ENCODE results near the gene RAB11FIP4. TPM values are rescaled to one million over a fixed set of nuclear protein-coding genes. Genes with fewer than 3 reads are reported as not detected.
A peak's percentile ranks its signal among the peaks of the same experiment; 100 is the strongest.

The RAB11FIP4 gene
- total and polyA plus RNA-seq, 7 donors = 0.66 to 32.5 (median 1.8) TPM

DNA sequence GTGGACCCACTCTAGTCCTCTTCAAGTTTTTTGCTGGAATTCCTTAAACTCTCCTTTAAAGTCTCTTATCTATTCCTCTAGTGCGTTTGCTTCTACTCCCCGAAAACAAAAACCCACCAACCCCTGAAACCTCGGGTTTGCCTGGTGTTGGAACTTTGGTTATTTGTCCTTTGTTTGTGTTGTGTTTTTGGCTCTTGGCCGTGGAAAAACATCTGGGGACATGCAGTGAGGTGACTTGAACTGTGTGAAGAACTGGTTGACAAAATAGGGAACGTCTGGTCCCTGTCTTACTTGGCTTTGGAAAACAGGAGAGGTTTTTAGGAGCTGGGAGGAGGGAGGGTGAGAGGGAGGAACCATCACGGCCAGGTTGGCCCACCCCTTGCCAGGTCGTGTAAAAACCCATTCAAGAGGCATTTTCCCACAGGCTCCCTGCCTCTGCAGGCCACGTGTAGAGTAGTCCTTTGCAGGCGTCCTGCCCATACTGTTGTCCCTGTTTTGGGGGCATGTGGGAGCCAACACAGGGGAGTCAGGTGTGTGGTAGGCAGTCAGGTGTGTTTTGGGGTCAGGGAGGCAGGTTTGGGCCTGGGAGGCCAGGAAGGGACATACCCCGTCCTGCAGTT is 169.3 kb downstream of the RAB11FIP4 start:
- TF ChIP-seq CTCF (IDR thresholded peaks at IDR 0.05) (no peak), POLR2A (IDR thresholded peaks at IDR 0.05) (no peak), POLR2AphosphoS5 (IDR thresholded peaks at IDR 0.05) (no peak), EP300 (IDR thresholded peaks at IDR 0.05) (no peak)
- Histone ChIP-seq H3K27me3 (no peaks in the 10 kb centered on the region), H3K27ac (peak overlapping the region; percentile 88 to 96 (median 91)), H3K4me3 (peak overlapping the region; percentile 67 to 85 (median 69)), H3K9me3 (no peaks in the 10 kb centered on the region), H3K36me3 (peaks cover 0 to 5% (median 0%) of the 10 kb centered on the region in 4 donors), H3K4me1 (peaks cover 0 to 55% (median 50%) of the 10 kb centered on the region in 4 donors)
- WGBS, 2 donors = 55 to 68% methylated on average over 10 of the region's 10 CpGs
- intact Hi-C loops (cut with DNase I) = loop anchor here (5.0 kb wide), 2 partner anchors 37 to 182 kb away; no protein-coding TSS in a partner anchor
- no peak for DNase-seq

- H3K4me1 ChIP-seq = peaks cover 0 to 65% (median 60%) of the 10 kb centered on the region in 4 donors
- no peaks in the 10 kb centered on the region for H3K9me3 ChIP-seq
- 17 to 39% methylated on average over 9 of the region's 9 CpGs for WGBS, 2 donors
- no peak for DNase-seq
- peak overlapping the region; percentile 88 to 96 (median 91) for H3K27ac ChIP-seq
- no peaks in the 10 kb centered on the region for H3K27me3 ChIP-seq
- H3K4me3 ChIP-seq = peak overlapping the region; percentile 67 to 85 (median 69)
- H3K36me3 ChIP-seq = peaks cover 0 to 5% (median 0%) of the 10 kb centered on the region in 4 donors
- intact Hi-C loops (cut with DNase I) = loop anchor here (5.0 kb wide), 2 partner anchors 36 to 181 kb away; no protein-coding TSS in a partner anchor
- TF ChIP-seq CTCF (IDR thresholded peaks at IDR 0.05) = no peak
- TF ChIP-seq POLR2AphosphoS5 (IDR thresholded peaks at IDR 0.05) = no peak
- no peak for TF ChIP-seq EP300 (IDR thresholded peaks at IDR 0.05)
- TF ChIP-seq POLR2A (IDR thresholded peaks at IDR 0.05) = no peak
Measured at GRCh38 chr17:31561469-31562375, 170.2 kb downstream of the RAB11FIP4 start.

- 53 to 85% methylated on average over 8 of the region's 8 CpGs for WGBS, 2 donors
- Histone ChIP-seq H3K27ac (peak overlapping the region; percentile 27 to 96 (median 90)), H3K27me3 (no peaks in the 10 kb centered on the region), H3K36me3 (peaks cover 0 to 5% (median 0%) of the 10 kb centered on the region in 4 donors), H3K9me3 (no peaks in the 10 kb centered on the region), H3K4me1 (peaks cover 0 to 72% (median 67%) of the 10 kb centered on the region in 4 donors), H3K4me3 (peak overlapping the region in 2 of 4 donors; percentile 67 to 68)
- no peak for TF ChIP-seq EP300 (IDR thresholded peaks at IDR 0.05)
- no peak for TF ChIP-seq CTCF (IDR thresholded peaks at IDR 0.05)
- TF ChIP-seq POLR2AphosphoS5 (IDR thresholded peaks at IDR 0.05) = no peak
- no peak for TF ChIP-seq POLR2A (IDR thresholded peaks at IDR 0.05)
- intact Hi-C loops (cut with DNase I) = loop anchor here (5.0 kb wide), 2 partner anchors 35 to 180 kb away; no protein-coding TSS in a partner anchor
- DNase-seq = no peak
Measured at GRCh38 chr17:31562376-31562840, 170.9 kb downstream of the RAB11FIP4 start.

- intact Hi-C loops (cut with DNase I) = loop anchor here (5.0 kb wide), 2 partner anchors 33 to 178 kb away; no protein-coding TSS in a partner anchor
Measured at GRCh38 chr17:31564291-31564690, 172.8 kb downstream of the RAB11FIP4 start.

More at GRCh38 chr17:31564291-31564690, 172.8 kb downstream of the RAB11FIP4 start:
- TF ChIP-seq POLR2AphosphoS5 (IDR thresholded peaks at IDR 0.05) (no peak), POLR2A (IDR thresholded peaks at IDR 0.05) (no peak), EP300 (IDR thresholded peaks at IDR 0.05) (no peak), CTCF (IDR thresholded peaks at IDR 0.05) (no peak)
- no peak overlapping the region for H3K4me3 ChIP-seq
- DNase-seq = no peak
- no peaks in the 10 kb centered on the region for H3K27me3 ChIP-seq
- WGBS, 2 donors = 89 to 90% methylated on average over 8 of the region's 8 CpGs
- peaks cover 0 to 5% (median 0%) of the 10 kb centered on the region in 4 donors for H3K36me3 ChIP-seq
- H3K9me3 ChIP-seq = no peaks in the 10 kb centered on the region
- H3K27ac ChIP-seq = peak overlapping the region; percentile 57 to 96 (median 83)
- H3K4me1 ChIP-seq = peaks cover 0 to 85% (median 80%) of the 10 kb centered on the region in 4 donors
